DMS153 (cell line): Measurements from ENCODE around the gene KLK8.
A peak's percentile ranks its signal among the peaks of the same experiment; 100 is the strongest.

Experiments
- DNase-seq: peaks from one replicate; lab custom pipeline; 2025; lab: John Stamatoyannopoulos, UW

KLK8 gene

DNA sequence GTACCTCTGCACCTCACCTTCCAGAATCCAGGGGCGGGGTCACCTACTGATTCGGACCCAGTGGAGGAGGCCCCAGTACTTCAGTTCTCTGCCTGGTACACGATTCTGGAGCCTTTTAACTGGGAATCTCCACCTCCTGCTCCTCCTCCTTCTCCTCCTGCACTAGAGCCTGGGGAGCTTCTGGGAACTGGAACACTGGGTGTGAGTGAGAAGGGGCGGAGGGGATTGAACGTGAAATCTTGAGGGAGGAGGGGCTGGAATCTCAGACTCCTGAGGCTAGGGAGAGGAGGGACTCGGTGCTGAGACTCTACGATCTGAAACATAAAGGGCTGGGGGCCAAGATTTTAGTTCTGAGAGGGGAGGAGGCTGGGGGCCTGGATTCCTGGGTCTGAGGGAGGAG lies at the start of gene KLK8:
Gene KLK8, minus strand, starts transcription at position 90 of the 400 bp plus-strand sequence. CDS start 437 bp downstream, outside the sequence.
- no peak for DNase-seq

GRCh38 chr19:51047031-51047335 lies 45.6 kb upstream of the KLK8 start:
- no peak for DNase-seq

DNA sequence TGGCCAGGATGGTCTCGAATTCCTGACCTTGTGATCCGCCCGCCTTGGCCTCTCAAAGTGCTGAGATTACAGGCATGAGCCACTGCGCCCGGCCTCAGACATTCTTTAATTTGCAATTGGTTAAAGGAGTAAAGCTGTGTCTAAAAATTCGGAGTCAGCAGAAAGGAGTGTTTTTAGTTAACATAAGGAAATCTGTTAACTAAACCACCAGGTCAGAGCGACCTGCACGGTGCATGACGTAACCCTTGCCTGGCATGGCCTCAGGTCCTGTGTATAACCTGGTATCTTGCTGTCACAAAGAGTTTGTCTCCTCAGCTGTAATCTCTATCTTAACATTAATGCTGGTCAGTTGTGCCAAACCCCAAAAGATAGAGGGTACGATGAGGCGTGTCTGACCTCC lies 42.9 kb upstream of the KLK8 start:
- DNase-seq, result no peak

DNA sequence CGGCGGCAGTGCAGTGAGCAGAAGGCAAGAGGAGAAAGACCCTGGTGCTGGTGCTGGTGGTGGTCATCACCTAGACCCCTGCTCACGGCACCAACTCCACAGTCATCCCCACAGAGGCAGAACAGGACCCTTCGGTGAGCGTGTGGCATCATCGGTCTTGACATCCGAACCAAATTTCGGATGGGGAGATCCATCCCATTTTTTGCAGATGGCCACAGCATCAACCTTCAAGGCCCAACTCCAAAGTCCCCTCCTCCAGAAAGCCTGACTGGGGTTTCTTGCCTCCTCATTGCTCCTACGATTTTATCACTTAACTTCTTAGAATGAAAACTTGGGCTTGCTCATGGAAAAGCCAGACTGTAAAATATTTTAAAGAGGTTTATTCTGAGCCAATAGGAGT lies 42.1 kb upstream of the KLK8 start:
- DNase-seq, result no peak

- no peak for DNase-seq
Observed at GRCh38 chr19:51040151-51040550, 38.7 kb upstream of the KLK8 start.

GRCh38 chr19:51036519-51036918 lies 35.1 kb upstream of the KLK8 start:
- no peak for DNase-seq

DNA sequence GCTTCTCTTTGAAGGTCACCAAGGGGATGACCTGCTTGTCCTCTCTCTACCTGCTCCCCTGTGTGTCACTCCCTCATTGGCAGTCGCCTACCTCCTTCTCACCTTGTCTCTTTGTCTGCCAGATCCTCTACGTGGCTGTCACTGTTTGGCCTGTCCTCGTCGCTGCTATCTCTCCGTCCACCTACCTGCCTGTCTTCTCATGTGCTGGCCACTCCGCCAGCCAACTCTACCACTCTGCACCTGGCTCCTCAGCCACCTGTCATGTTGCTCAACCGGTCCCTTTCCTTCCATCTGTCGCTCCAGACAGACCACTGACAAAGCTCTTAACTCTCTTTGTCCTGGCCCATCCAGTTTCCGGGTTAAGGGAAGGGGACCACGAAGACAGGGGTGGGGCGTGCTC lies 33.3 kb upstream of the KLK8 start, which contains the start of gene KLK12:
Gene KLK12, minus strand, starts transcription at position 299 of the 400 bp plus-strand sequence. CDS start 381 bp downstream, outside the sequence.
- peak; percentile 76 for DNase-seq

DNA sequence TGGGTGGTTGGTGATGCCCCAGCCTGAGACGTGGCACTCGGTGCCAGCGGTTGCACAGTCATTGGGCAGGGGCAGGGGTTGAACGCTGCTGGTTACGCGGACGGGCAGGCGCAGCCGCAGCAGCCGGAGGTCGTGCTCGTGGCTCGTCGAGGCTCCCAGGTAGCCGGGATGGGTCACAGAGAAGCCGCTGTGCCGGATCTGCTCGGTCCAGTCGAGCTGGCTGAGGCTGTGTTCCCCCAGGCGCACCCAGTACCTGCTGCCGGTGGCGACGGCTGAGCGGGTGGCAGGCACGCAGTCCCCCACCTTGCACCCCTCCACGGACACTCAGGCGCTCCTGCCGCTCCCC lies 30.4 kb upstream of the KLK8 start:
- no peak for DNase-seq

DNA sequence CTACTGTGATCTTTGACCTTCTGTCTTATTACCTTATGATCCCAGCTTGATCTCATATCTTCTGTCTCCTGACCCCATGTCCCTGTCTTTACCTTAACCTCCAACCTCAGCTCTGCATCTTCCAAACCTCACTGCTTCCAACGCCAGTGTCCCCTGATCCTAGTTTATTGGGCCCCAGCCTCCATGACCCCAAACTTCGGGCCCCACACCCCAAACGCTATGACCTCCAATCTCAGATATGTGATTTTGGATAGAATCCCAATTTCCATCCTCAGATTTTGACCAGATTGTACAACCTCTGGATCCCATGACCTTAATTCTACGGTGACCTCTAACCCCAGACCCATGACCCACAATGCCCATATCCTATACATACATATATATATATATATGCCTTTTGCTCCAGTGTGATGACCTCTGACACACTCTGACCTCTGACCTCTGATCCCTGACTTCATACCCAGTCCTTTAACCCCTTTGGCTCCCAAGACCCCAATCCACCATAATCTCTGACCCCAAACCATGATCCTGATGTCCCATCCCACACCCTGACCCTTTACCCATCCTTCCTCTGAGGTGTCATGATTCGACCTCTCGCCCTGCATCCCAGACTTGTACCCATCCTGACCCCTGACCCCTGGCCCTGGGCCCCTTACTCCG lies 29.9 kb upstream of the KLK8 start:
- DNase-seq, result no peak

- no peak for DNase-seq
Observed at GRCh38 chr19:51030631-51031030, 29.2 kb upstream of the KLK8 start.

GRCh38 chr19:51029718-51030117 lies 28.3 kb upstream of the KLK8 start:
- no peak for DNase-seq

DNA sequence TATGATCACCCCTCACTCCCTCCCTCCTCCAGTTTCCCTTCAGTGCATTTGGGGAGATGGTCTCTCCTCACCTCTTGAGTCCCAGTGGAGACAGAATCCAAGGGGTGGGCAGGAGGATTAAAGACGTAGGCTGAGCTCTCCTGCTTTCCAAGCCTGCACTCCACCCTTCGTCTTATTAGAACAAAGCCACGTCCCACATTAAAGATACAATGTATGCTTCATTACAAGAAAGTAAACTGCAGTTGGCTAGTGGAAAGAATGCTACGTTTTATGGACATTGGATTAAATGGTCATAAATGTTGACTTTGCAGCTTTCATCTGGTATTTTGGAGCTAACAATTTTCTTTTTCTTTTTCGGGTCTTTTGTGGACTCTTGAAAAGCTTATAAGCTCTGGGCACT lies 26.5 kb upstream of the KLK8 start:
- no peak for DNase-seq

DNA sequence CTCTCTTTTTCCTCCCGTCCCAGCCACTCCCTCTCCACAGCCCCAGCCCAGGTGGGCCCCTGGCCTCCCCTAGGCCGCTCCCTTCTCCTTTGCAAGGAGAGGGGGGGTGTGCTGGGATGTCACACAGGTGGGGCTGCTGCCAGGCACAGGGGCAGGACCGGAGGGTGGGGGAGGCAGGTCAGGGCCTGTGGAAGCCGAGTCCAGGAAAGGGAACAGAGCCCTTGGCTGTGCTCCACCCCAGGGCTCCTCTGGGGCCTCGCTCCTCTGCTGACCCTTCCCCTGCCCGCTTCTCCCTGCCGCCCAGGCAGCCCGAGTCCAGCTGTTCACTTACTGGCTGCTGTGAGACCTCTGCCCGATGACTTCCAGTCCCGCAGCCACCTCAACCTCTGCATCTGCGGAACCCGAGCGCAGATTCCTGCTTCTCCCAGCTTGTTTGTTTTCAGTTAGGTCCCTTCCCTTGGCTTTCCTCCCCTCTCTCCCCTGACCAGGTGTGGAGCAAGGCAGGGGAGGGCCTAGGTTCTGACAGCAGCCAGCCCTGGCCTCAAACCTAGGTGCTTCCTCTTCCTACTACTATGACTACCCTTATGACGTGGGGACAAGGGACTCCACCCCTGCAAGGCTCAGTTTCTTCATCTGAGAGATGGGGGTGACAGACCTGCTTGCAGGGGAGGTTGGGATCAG lies 25.9 kb upstream of the KLK8 start:
- DNase-seq, result no peak

GRCh38 chr19:51026554-51026831 lies 25.1 kb upstream of the KLK8 start, which contains the start of gene KLK11:
TSS of gene KLK11 (minus strand) at chr19:51026616. CDS start at chr19:51025631, 985 bp downstream.
- DNase-seq, result peak; percentile 48

DNA sequence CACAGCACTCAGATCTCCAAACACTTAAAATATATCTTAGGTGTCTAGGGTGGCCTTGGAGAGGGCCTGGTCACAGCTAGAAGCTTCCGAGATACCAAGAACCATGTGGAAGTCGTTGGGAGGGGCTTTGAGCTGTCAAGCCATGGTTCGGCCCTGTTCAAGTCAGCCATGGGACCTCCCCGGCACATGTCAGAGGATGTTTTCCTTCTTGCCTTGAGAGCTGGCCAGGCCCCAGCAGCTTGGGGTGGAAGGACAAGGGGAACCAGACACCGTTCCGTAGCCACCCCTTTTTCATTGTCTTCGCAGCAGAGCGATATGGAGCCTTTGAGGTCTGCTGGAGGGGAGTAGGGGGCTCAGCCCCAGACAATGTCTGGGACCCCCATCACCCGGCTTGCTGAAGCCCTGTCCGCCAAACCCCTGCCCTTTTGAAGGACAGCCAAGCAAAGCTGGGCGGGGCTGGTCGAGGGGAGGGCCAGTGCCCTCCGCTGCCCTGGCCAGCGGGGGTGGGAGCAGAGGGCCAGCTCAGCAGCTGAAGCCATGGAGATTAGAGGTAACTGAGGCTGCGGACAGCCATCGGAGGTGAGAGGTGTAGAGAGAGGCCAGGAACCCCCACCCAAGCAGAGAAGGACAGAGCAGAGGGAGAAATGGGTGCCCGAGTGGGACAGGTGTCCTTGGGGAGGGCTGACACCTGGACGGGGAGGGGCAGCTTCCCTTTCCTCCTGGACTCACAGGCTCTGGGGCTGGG lies 24.6 kb upstream of the KLK8 start:
- DNase-seq, result no peak

- DNase-seq, result peak; percentile 5
Observed at GRCh38 chr19:51025401-51025800, 24.0 kb upstream of the KLK8 start.

- peak; percentile 41 for DNase-seq
Observed at GRCh38 chr19:51024924-51025323, 23.5 kb upstream of the KLK8 start.

DNA sequence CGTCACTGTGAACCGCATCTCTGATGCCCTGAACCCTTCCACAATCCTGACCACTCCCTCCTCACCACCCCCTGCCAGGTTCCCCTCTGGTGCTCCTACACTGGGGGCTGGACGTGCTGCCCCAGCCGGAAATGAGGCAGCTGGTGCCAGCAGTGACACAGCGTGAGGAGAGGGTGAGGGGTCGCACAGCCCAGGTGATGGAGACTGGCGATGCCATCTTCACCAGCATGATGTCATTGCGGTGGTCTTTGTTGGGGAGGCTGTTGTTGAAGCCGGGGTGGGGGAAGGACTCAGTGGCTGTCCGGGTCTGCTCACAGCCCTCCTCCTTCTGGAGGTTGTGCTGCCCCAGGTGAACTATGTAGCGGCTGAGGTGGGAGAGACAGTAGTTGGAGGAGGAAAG lies 22.5 kb upstream of the KLK8 start:
- no peak for DNase-seq

GRCh38 chr19:51022526-51022925 lies 21.1 kb upstream of the KLK8 start:
- no peak for DNase-seq

DNA sequence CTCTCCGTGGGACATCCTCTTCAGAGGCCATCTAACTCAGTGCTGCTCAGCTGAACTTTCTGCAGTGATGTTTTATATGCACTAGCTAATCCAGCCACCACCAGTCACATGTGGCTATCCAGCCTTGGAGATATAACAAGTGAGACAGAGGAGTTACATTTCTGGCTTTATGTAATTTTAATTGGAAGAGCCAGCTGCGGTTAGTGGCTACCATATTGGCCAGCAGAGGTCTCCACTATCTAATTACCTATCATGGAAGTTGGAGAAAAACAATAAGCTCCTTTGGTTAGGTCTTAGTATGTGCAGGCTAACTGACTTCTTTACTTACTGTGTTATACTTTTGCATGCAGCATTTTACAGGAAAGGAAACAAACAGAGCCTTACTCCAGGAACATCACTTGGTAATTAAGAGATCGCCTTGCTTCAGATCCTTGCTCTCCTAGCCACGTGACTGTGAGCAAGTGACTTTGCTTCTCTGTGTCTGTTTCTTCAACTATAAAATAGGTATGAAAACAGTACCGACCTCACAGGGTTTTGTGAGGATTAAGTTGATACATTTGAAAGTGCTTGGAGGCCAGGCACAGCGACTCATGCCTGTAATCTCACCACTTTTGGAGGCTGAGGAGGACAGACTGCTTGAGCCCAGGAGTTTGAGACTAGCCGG lies 19.7 kb upstream of the KLK8 start:
- DNase-seq, result peak; percentile 69

- DNase-seq, result no peak
Observed at GRCh38 chr19:51019544-51019925, 18.1 kb upstream of the KLK8 start, which contains the start of gene KLK10. TSS of gene KLK10 (minus strand) at chr19:51019709. CDS start at chr19:51019130, 579 bp downstream.

GRCh38 chr19:51018745-51019543 lies 17.5 kb upstream of the KLK8 start:
- no peak for DNase-seq
